Uterus (tissue), 4 donors: ENCODE data around the gene PTGER2. TPM values are rescaled to one million over a fixed set of nuclear protein-coding genes. Genes with fewer than 3 reads are reported as not detected.

Source experiments
- DNase-seq, 2 donors: peaks; one replicate each; pipeline ENCODE4 v3.0.0-alpha.2; 2019 to 2020
- H3K27ac ChIP-seq, 2 donors: fragments of 200-600 bp; sonication (generic); 1 replicate in 1 of 2; 2 replicates in 1 of 2; pipeline ENCODE4 v1.5.1; 2016 to 2018
- H3K27me3 ChIP-seq, 2 donors: fragments of 200-600 bp; sonication (generic); one replicate each; pipeline ENCODE4 v1.5.1; 2018 to 2019; ENCODE audit warnings: control low read depth in 1 of 2
- H3K36me3 ChIP-seq, 2 donors: fragments of 200-600 bp; sonication (generic); one replicate each; pipeline ENCODE4 v1.5.1; 2019; ENCODE audit warnings: control low read depth in 1 of 2
- H3K4me1 ChIP-seq, 2 donors: fragments of 200-600 bp; sonication (generic); one replicate each; pipeline ENCODE4 v1.5.1; 2018 to 2019; ENCODE audit warnings: control low read depth in 1 of 2
- H3K4me3 ChIP-seq, 2 donors: fragments of 200-600 bp; sonication (generic); 1 replicate in 1 of 2; 2 replicates in 1 of 2; pipeline ENCODE4 v1.5.1; 2018 to 2019; ENCODE audit warnings: mild to moderate bottlenecking in 1 of 2
- H3K9me3 ChIP-seq, 2 donors: fragments of 200-600 bp; sonication (generic); one replicate each; pipeline ENCODE4 v1.5.1; 2019; ENCODE audit warnings: control low read depth in 1 of 2
- POLR2A ChIP-seq, 2 donors: fragments of 450-650 bp; IDR thresholded peaks; one replicate each; pipeline ENCODE4 v1.6.1; 2016; ENCODE audit warnings: antibody characterized with exemption in 2 of 2, mild to moderate bottlenecking in 1 of 2, moderate library complexity in 1 of 2
- intact Hi-C: fragments of 100-400 bp; cut with DNase I; formaldehyde crosslinking; loops from one replicate; pipeline ENCODE4 v1.15.1; 2023; ENCODE audit warnings: low total_unique reads
- total RNA-seq, 4 donors: library from RNA; depleted of rRNA in 3 of 4; stranded (reverse); fragments of >200 nt in 3 of 4; gene quantifications; one replicate each; pipeline versions ENCODE4 v1.1.0 to v1.2.4, GENCODE V29; 2014 to 2023
- TF ChIP-seq, protein P1 (sequence below), 4 experiments: fragments of 200-600 bp in 2 of 4; fragments of 450-650 bp in 2 of 4; sonication (generic) in 2 of 4; IDR thresholded peaks; one replicate each; pipeline ENCODE4 v1.5.1; 2016 to 2019; ENCODE audit warnings: antibody characterized with exemption in 4 of 4, mild to moderate bottlenecking in 2 of 4, moderate library complexity in 1 of 4
- donor health status: DM: yes; HTN: yes; CAD: no.

PTGER2 gene
- total RNA-seq, 4 donors from 2014 or later: 1.5 to 7.1 (median 4.7) TPM

- Histone ChIP-seq H3K36me3 (no peaks in the 10 kb centered on the region), H3K4me3 (no peak overlapping the region), H3K27me3 (no peaks in the 10 kb centered on the region), H3K27ac (no peak overlapping the region), H3K4me1 (peaks cover 0 to 8% of the 10 kb centered on the region in 2 donors), H3K9me3 (no peaks in the 10 kb centered on the region)
- no peak for TF ChIP-seq POLR2A (IDR thresholded peaks at IDR 0.05)
- TF ChIP-seq, protein P1, sequence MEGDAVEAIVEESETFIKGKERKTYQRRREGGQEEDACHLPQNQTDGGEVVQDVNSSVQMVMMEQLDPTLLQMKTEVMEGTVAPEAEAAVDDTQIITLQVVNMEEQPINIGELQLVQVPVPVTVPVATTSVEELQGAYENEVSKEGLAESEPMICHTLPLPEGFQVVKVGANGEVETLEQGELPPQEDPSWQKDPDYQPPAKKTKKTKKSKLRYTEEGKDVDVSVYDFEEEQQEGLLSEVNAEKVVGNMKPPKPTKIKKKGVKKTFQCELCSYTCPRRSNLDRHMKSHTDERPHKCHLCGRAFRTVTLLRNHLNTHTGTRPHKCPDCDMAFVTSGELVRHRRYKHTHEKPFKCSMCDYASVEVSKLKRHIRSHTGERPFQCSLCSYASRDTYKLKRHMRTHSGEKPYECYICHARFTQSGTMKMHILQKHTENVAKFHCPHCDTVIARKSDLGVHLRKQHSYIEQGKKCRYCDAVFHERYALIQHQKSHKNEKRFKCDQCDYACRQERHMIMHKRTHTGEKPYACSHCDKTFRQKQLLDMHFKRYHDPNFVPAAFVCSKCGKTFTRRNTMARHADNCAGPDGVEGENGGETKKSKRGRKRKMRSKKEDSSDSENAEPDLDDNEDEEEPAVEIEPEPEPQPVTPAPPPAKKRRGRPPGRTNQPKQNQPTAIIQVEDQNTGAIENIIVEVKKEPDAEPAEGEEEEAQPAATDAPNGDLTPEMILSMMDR (IDR thresholded peaks at IDR 0.05): no peak
- intact Hi-C loops: no loop called here
- no peak for DNase-seq
Observed at GRCh38 chr14:52336241-52336640, 22.1 kb downstream of the PTGER2 start.

- Histone ChIP-seq H3K9me3 (no peaks in the 10 kb centered on the region), H3K27ac (no peak overlapping the region), H3K4me3 (no peak overlapping the region), H3K4me1 (peaks cover 0 to under 1% of the 10 kb centered on the region in 2 donors), H3K27me3 (no peaks in the 10 kb centered on the region), H3K36me3 (no peaks in the 10 kb centered on the region)
- no peak for DNase-seq
- TF ChIP-seq, protein P1 (IDR thresholded peaks at IDR 0.05): no peak
- TF ChIP-seq POLR2A (IDR thresholded peaks at IDR 0.05): no peak
- intact Hi-C loops: no loop called here
Observed at GRCh38 chr14:52338051-52338681, 24.1 kb downstream of the PTGER2 start.

GRCh38 chr14:52339262-52339661 is 25.1 kb downstream of the PTGER2 start:
- Histone ChIP-seq H3K36me3 (no peaks in the 10 kb centered on the region), H3K27ac (no peak overlapping the region), H3K4me1 (no peaks in the 10 kb centered on the region), H3K27me3 (no peaks in the 10 kb centered on the region), H3K9me3 (no peaks in the 10 kb centered on the region), H3K4me3 (no peak overlapping the region)
- intact Hi-C loops: no loop called here
- TF ChIP-seq POLR2A (IDR thresholded peaks at IDR 0.05): no peak
- TF ChIP-seq, protein P1 (IDR thresholded peaks at IDR 0.05): no peak
- no peak for DNase-seq

DNA sequence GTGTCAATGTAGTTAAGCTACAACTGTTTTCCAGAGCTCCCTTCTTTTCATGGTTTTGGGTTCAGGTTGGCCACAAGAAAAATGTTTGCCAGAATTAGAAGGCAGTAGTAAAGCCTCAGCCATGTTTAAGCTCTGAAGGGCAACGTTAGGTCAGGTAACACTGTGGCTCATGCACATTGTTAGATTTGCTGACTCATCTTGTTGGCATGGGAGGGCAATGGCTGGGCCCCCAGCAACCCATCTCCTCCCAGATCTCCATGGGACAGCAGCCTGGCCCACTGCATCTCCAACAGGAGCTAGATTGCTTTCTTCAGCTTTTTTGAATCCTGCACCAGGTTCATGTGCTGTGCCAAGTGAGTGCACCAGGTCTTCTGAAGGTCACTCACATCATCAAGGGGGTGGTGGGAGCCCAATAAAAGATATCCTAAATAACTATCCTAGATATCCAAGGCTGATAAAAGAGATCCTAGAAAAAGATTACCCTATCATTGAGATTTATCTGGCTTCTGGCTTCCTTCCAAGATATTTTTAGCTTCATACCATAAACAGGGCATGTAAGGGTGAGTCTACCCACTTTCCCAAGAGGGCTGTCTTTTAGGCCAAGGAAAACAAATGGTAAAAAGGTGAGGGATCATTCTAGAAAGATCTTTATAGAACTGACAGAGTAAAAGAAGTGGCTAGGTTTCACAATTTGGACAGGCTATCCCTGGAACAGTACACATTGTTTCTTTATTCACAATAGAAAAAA is 28.9 kb downstream of the PTGER2 start:
- no peak for DNase-seq
- no peaks in the 10 kb centered on the region for H3K27me3 ChIP-seq
- no peak for TF ChIP-seq POLR2A (IDR thresholded peaks at IDR 0.05)
- TF ChIP-seq, protein P1 (IDR thresholded peaks at IDR 0.05): no peak
- H3K27ac ChIP-seq: no peak overlapping the region
- H3K4me1 ChIP-seq: no peaks in the 10 kb centered on the region
- intact Hi-C loops: no loop called here
- H3K4me3 ChIP-seq: no peak overlapping the region
- H3K9me3 ChIP-seq: no peaks in the 10 kb centered on the region
- H3K36me3 ChIP-seq: no peaks in the 10 kb centered on the region

GRCh38 chr14:52346778-52347177 is 32.7 kb downstream of the PTGER2 start:
- no peak overlapping the region for H3K4me3 ChIP-seq
- H3K4me1 ChIP-seq: peaks cover 5 to 7% of the 10 kb centered on the region in 2 donors
- H3K9me3 ChIP-seq: no peaks in the 10 kb centered on the region
- no peaks in the 10 kb centered on the region for H3K27me3 ChIP-seq
- TF ChIP-seq POLR2A (IDR thresholded peaks at IDR 0.05): no peak
- TF ChIP-seq, protein P1 (IDR thresholded peaks at IDR 0.05): no peak
- intact Hi-C loops: no loop called here
- H3K27ac ChIP-seq: no peak overlapping the region
- no peaks in the 10 kb centered on the region for H3K36me3 ChIP-seq
- no peak for DNase-seq
